ENCODE data around the gene ROR2.

ROR2 gene

DNA sequence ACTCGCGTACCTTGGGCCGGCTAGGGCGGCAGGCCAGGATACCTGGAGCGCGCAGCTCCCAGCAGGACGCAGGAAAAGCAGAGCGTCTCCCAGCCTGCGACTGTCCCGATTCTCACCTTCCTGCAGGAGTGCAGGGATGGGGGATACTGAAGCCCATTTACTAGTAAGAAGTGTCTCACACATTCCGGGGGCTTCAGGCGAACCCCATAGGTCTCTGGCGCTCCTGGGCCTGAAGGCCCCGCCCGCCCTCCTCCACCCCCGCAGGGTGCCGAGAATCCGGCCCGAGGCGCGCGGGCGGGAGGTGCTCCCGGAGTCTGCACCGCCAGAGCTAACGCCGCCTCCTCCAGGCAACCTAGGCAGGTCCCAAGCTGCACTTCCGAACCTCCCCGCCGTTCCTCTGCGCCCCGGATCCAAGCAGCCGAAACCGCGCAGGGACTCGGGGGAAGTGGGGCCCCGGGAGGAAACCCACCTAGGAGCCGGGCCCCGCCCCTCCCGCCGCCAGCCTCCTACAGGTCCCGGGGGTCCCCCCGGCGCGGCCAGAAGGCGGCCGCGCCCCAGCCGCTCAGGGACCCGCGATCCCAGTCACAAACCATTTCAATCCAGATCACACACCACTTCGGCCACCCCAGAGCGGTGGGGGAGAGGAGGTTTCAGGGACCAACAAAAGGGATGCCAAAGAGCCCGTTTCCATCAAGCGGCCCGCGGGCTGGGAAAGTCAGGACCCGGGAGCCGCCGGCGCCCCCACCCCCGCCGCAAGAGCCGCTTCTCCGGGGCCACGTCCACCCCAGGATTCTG is 1.2 kb downstream of the ROR2 start:
- no peak for DNase-seq (ENCODE audit: low read depth)

DNA sequence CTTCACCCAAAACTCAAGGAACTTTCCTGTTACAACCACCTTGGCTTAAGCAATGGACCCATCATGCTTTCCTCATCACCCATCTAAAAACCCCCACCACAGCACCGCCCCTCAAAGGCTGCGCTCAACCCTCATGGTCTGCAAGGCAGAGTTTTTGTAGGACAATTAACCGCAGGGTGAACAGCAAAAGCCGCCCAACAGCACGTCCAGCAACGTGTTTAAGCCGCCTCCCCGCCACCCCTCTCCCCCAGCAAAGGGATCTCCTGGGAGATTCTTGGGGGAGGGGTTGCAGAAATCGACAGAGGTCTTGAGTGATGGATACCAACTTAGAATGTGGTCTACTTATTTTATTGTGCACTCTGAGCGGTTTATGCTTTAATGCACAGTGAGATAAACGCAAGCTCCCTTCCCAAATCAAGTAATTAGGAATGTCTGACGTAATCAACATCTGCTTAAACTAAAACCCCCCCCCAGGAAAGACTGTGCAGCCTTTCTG is 1.9 kb downstream of the ROR2 start:
- no peak for DNase-seq (ENCODE audit: low read depth)

DNA sequence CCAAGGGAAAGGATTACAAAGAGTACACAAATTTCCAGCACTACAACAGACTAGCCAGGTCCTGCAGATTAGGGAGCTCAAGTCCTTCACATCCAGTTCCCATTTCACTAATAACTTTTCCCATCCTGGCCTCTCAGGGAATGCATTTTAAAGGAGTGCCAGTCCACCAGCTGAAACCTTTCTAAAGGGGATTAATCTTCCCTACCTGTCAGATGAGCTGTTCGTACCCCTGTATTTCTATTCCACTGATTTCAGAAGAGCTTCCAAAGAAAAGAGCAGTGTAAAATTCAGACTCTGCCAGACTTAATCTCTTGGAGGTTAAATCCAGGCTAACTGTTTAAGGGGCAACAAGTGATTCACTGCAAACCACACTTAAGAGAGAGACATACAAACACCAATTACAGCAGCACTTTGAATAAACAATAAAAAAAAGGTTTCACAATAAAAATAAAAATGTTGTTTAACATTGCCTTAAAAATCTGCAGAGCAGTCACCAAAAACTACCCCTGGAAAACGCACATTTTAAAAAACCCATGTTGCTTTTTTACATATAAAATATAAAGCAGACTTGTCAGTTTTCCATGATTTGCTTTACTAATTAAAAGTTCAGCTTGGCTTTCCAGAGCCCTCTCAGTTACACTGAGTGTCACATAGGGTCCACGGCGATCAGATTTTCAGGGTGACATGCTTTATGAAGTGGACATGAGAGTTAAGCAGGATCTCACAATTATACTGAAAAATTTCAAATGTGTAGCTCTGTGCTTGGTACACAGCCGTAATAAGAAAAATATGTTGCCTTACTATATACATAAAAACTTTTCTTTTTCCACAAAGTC is 3.2 kb downstream of the ROR2 start:
- no peak for DNase-seq (ENCODE audit: low read depth)

DNA sequence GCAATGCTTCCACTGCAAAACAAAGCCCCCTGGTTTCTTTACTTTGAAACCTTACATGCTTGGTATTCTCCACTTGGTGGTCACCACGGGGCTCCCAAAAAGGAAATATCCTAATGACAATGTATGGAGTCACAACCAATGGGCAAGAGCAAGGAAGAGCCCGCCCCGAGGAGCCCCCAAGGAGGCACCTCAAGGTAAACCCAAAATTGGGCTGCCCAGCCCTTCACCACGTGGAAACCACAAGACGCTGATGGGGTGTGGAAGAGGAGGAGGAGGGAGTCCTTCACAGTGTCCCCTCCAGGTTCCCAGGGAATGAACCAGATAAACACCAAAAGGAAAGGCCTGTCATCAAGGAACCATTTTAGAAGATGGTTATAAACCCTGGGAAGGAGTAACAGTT is 3.8 kb downstream of the ROR2 start:
- no peak for DNase-seq (ENCODE audit: low read depth)

DNA sequence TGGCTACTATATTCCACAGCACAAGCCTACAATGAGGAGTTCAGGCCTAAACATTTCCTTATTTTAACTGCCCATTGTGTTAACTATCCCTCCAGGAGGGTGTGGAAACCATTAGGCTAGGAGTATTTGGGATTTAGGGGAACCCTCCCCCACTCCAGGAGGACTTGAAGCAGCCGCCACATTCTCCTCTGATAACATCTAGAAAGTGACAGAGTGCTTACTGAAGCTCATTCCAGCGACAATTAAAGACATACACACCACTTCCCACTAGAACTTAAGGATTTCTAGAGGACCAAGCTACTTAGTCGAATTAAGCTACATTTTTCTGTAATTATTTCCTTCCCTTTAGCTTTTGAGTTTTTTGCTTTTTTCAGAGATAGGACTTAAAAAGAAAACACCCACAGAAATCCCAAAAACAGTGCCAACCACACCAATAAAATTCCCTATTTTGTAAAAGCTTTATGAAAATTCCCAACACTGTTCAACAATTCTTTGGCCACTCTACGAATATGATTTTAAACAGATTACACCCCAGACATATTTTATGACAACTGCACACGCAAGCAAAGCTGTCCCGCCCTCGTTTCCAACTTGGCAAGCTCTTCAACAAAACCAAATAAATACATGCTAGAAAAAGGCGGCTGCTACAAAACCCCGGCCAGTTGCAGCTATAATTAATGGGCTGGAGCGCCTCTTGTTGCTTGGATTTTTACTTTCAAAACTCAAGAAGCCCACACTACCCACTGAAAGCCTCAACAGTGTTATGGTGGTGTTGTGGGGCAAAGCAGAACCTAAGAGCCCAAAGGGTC is 4.5 kb downstream of the ROR2 start:
- no peak for DNase-seq (ENCODE audit: low read depth)

DNA sequence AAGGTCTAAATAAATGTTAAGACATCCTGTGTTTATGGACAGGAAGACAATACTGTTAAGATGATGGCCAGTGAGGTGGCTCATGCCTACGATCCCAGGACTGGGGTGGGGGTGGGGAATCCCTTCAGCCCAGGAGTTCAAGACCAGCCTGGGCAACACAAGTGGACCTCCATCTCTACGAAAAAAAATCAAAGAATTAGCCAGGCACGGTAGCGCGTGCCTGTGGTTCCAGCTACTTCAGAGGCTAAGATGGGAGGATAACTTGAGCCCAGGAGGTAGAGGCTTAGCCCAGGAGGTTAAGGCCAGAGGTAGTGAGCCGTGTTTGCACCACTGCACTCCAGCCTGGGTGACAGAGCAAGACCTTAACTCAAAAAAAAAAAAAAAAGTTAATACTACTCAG is 5.3 kb downstream of the ROR2 start:
- no peak for DNase-seq (ENCODE audit: low read depth)

DNA sequence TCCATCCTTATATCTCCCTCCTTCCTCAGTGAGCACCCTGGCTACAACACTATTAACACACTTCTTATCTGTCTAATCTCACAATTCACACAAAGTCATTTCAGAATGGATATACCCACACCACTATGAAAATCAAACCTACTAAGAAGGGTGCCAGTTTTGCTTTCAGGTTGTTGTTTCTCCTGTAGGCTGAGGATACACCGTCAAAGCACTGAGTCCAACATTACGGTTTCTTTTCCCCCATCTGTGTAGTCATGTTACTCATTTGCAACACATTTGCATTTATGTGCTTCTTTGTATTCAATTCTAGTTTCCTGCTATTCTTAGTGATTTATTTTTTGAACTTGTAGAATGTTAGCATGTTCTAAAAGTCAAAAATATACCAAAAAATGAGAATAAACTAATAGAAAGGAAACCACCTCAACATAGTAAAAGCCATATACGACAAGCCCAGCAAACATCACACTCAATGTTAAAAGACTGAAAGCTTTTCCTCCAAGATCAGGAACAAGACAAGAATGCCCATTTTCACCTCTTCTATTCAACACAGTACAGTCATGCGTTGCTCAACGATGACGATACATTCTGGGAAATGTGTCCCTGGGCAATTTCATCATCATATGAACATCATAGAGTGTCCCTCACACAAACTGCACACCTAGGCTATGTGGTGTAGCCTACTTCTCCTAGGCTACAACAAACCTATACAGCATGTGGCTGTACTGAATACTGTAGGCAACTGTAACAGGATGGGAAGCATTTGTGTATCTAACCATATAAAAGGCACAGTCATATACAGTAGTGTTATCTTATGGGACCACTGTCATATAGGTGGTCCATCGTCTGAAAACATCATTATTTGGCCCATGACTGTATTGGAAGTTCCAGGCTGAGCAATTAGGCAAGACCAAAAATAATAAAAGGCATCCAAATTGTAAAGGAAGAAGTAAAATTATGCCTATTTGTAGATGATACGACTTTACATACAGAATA is 6.3 kb downstream of the ROR2 start:
- DNase-seq (ENCODE audit: low read depth) = no peak

DNA sequence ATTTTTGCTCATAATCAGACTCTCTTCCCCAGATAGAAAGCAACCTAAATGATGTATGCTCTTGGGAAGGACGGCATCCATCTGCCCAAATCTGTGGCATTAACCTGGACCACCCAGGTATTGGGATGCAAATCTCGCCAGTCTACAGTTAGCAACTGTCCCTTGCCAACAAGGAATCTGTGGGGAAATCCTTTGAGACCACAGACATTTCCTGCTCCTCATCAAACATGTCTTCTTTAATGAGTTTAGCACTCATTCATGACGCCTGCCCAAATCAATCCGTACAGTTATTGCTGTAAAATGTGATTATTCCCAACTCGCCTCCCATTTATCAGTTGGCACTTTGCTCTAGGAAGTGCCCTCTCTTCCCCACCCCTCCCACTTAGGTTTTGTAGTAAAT is 7.8 kb downstream of the ROR2 start:
- DNase-seq (ENCODE audit: low read depth) = no peak

DNA sequence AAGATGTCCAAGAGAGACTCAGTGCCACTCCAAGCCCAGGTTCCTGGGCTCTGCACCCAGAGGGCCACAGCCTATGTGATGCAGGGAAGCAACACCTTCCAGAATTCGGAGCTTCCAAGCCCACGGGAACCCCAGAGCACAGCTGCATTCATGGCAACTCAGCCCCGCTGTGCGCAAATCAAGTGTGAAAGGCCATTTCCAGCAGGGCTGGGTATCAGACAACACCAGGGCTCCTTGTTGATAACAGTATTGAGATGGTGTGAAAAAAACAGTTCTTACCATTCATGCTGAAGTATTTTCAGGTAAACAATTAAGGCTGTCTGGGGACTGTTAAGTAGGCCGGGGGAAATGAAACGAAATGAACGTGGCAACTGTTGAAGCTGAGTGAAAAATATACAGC is 10.1 kb downstream of the ROR2 start:
- DNase-seq (ENCODE audit: low read depth) = no peak

DNA sequence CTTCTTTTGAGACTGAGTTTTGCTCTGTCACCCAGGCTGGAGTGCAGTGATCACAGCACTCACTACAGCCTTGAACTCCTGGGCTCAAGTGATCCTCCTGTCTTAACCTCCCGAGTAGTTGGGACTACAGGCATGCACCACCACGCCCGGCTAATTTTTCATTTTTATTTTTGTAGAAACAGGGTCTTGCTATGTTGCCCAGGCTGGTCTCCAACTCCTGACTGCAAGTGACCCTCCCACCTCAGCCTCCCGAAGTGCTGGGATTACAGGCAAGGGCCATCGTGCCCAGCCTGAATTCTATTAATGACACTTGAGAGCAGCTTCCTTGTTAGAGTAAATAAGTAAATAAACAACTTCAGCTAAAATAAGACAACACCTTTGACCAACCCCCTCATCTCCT is 12.3 kb downstream of the ROR2 start:
- no peak for DNase-seq (ENCODE audit: low read depth)

DNA sequence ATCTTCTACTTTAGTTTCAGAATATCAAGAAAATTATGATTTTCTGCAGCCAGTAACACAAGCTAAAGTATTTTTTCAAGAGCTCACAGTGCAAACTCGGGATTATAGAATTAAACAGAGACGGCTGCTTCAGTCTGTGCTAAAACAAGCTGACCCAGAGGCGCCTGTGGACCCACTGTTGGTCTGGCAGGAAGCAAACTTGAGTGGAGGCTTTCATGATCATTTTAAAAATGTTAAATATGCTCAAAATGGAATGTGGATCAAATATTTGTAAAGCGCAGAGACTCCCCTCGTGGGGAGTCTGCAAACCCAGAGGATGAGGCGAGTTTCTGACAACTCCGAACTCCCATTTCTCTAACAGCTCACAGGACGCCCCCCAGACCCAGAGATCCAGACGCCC is 13.0 kb downstream of the ROR2 start:
- no peak for DNase-seq (ENCODE audit: low read depth)

DNA sequence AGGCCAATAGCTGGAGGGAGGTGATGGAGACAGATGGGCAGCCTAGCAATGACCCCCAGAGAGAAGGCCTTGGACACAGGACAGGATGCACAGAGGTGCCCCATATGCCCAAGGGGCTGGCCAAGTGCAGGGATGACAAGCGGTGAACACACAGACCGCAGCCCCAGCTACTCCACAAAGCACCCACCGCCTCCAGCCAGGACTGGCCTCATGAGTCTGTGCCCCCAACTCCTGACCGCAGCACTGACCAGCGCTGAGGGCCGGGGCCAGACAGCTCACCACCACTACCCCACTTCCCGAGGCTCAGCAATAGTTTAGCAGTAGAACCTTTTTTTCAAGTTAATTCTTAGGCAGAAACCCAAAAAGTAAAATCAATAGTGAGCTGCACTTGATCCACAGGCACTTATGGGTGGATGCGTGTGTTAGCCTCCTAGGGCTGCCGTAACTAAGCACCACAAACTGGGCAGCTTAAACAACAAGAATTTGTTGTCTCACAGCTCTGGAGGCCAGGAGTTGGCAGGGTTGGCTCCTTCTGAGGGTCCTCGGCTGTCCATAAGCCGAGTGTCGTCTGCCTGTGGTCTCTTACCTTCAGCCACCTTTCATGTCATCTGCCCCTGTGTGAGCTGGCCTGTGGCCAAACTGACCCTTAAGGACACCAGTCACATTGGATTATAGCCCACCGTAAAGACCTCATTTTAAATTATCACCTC is 14.1 kb downstream of the ROR2 start:
- DNase-seq (ENCODE audit: low read depth) = no peak

DNA sequence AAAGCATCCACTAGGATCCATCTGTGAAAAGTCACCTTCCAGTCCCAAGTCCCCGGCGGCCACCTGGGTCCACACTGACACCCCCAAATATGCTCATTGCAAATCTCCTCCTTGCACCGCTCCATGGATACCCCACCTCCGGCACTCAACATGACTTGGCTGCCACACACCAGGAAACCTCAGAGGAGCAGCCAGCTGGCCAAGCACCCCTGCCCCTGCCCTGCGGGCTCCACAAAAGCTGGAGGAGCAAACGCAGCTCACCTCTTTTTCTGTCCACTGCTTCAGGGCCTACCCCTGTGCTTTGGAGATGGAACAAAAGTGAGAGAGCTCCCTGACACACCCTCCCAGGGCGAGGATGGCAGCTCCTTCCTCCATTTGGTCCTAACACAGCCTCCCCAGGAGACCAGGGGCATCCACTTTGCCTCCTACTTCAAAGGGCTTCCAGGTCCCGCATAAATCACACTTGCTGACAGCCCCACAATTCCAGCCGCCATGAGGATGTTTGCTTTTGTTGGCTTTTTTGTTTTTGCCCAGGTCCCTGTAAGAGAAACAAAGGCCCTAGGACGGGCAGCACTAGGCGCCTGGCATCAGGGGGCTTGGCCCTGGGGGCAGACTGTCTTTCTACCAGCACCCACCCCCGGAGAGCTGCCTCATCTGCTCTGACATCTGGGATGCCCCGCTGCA is 14.8 kb downstream of the ROR2 start:
- DNase-seq (ENCODE audit: low read depth) = no peak

DNA sequence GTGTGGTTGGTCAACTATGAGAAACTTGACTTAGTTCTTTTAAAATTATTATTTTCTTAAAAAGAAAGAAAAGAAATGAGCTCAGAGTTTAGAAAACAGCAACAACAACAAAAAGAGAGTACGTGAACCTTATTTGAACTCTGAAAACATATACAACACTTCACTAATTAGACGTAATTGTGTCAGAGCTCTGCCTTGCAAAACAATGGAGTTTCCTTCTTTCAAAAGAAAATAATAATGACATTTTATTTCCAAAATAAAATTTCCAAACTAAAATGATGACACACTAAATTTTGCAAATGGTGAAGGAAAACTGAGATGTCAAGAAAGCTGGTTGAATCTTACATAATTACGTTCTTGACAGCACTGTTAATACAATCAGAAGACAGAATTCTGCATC is 15.4 kb downstream of the ROR2 start:
- no peak for DNase-seq (ENCODE audit: low read depth)

DNA sequence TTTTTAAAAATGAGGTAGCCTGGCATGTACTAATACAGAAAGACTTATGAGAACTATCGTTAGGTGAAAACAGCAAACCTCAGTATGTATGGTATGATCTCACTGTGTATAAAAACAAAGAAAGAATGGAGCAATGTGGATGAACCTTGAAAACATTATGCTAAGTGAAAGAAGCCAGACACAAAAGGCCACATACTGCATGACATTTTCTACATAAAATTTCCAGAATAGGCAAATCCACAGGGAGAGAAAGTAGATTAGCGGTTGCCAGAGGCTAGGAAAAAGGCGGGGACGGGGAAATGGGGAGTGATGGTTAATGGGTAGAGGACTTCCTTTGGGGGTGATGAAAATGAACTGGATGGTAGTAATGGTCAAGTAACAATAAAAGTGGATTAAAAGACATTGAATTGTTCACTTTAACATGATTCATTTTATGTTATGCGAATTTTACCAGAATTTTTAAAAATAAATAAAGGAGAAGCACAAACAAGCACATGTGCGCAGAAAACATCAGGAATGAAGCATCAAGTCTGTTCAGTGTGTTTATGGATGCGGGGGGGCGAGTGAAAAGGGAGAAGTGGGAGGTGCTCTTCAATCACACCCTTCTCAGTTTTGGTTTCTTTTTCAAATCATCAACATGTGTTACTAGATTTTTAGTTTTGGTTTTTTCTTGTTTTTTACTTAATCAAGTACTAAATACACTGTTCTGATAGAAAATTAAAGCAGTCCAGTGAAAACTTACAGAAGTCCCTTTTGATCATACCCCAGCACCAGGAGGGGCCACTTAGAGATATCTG is 16.3 kb downstream of the ROR2 start:
- DNase-seq (ENCODE audit: low read depth) = no peak

DNA sequence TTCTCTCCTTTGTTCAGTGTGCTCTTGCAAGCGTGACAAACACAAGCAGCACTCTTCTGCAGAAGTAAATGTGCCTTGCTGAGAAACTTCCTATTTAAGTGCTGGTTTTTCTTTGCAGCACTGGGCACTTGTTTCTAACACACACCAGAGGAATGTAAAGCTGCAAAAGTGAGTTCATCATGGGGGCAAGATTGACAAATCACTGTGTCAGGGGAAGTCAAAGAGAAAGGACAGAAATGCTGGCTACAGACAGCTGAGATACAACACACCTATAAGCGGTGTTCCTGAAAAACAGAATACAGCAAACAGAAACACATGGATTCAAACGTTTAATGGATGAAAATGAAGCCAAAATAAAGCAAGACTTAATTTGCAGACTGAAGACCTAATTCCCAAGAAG is 19.6 kb downstream of the ROR2 start:
- no peak for DNase-seq (ENCODE audit: low read depth)

DNA sequence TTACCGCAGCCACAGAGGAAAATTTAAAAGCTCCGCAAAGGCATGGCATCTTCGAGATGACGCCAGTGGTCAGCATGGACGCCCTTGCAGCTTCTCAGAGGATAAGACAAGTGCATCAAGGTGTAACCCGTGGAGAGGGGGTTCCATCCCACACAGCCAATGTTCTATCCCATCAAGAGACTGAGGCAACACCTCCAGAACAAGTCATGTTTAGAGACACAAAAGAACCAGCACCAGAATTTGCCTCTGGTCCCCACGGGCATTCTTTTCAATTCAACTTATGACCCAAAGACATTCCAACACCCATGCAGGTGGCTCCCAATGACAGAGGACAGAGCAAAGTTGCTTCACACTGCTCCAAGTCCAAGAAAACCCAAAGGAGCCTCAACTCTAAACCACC is 20.7 kb downstream of the ROR2 start:
- DNase-seq (ENCODE audit: low read depth) = no peak

DNA sequence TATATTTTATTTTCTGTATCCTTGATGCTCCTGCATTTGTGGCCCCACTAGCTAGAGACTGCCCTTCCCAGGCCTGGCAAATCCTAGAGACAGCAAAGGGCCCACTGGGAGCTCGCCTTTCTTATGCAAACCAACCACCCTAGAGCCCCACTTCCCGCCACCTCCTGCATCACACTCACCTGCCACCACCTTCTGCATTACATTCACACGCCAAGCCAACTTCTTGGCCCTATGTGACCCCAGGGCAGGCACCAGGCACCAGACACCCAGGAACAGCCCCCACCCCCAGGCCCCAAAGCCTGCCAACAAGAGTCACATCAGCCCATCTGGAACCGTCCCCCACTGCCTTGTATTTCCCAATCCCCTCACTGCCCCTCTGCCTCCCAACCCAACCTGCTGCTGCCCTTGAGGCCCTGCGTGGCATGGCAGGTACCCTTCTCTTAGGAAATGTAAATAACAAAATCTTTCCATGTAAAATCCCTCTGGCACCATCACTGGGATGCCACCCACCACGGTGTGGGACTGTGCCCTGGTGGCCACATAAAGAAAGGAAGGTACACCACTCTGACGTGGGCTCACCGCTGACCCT is 22.0 kb downstream of the ROR2 start:
- DNase-seq (ENCODE audit: low read depth) = no peak

DNA sequence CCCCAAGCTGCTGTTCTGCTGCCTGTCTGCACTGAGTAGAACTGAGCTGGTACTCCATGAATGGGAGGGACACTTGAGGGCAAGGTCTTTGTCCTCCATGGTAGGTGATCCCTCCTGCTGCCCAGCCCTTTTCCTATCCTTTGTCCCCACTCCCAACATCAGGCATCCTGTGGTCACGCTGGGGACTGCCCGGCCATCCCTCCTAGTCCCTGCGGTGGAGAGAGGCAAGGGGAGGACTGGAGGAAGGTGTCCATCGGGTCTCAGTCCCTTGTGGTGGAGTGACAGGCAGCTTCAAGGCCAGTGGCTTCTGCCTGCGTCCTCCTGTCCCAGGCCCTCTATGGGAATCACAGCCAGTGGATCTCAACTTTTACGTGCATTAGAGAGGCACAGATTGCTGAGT is 25.9 kb downstream of the ROR2 start:
- no peak for DNase-seq (ENCODE audit: low read depth)

Measured in stimulated activated CD8-positive, alpha-beta memory T cell treated with anti-CD3 and anti-CD28 coated beads, Interleukin-12 subunit alpha, Interleukin-12 subunit beta, amount 100 ng/mL, for 4 hours (primary cell).